Natural killer cell (primary cell): ENCODE data around the gene SLC1A7. TPM values are rescaled to one million over a fixed set of nuclear protein-coding genes. Genes with fewer than 3 reads are reported as not detected.

Experiments used
- ATAC-seq, 3 donors: fragments of 150-1000 bp in 2 of 3; fragments of 200-7000 bp in 1 of 3; cut with Tn5 transposase; 1 replicate in 1 of 3; 2 replicates in 2 of 3; pipeline ENCODE4 v1.10.0; 2021; ENCODE audit warnings: mild to moderate bottlenecking in 2 of 3, moderate library complexity in 2 of 3
- DNase-seq, 2 donors: peaks; one replicate each; pipeline versions ENCODE4 v3.0.0 to v3.0.0-alpha.2; 2013 to 2021; ENCODE audit warnings: mixed read lengths in 1 of 2
- H3K27ac ChIP-seq: one replicate; pipeline ENCODE4 v1.5.1; 2013; ENCODE audit warnings: mild to moderate bottlenecking, low read length
- H3K27me3 ChIP-seq: one replicate; pipeline ENCODE4 v1.6.1; 2013; ENCODE audit warnings: low read length; ENCODE audit not compliant: control insufficient read depth, insufficient read depth
- H3K36me3 ChIP-seq: one replicate; pipeline ENCODE4 v1.6.1; 2013; ENCODE audit warnings: low read length; ENCODE audit not compliant: control insufficient read depth, insufficient read depth
- H3K4me1 ChIP-seq: one replicate; pipeline ENCODE4 v1.6.1; 2013; ENCODE audit warnings: low read length; ENCODE audit not compliant: control insufficient read depth, insufficient read depth
- H3K4me3 ChIP-seq: one replicate; pipeline ENCODE4 v1.5.1; 2013; ENCODE audit warnings: low read length
- H3K9me3 ChIP-seq: one replicate; pipeline ENCODE4 v1.6.1; 2013; ENCODE audit warnings: low read length; ENCODE audit not compliant: control insufficient read depth, insufficient read depth
- H3K27ac Mint-ChIP-seq, 2 donors: one replicate each; pipeline ENCODE4 v1.8.0; 2022; ENCODE audit warnings: mild to moderate bottlenecking in 2 of 2, mixed read lengths in 2 of 2, moderate library complexity in 1 of 2
- H3K27me3 Mint-ChIP-seq, 2 donors: one replicate each; pipeline ENCODE4 v1.8.0; 2022; ENCODE audit warnings: low read depth in 2 of 2, mixed read lengths in 2 of 2
- H3K36me3 Mint-ChIP-seq: one replicate; pipeline ENCODE4 v1.8.0; 2022; ENCODE audit warnings: mixed read lengths
- H3K4me1 Mint-ChIP-seq, 2 donors: one replicate each; pipeline ENCODE4 v1.8.0; 2022; ENCODE audit warnings: mixed read lengths in 2 of 2
- H3K4me3 Mint-ChIP-seq: one replicate; pipeline ENCODE4 v1.8.0; 2022; ENCODE audit warnings: mild to moderate bottlenecking, moderate library complexity, mixed read lengths
- H3K9me3 Mint-ChIP-seq, 2 donors: one replicate each; pipeline ENCODE4 v1.8.0; 2022; ENCODE audit warnings: mixed read lengths in 2 of 2
- WGBS: methylation state at CpG from one replicate; pipeline ENCODE4 v1.1.7; 2013; ENCODE audit warnings: missing lambda C conversion rate; ENCODE audit not compliant: insufficient coverage; 5-methylcytosine and 5-hydroxymethylcytosine counted together
- intact Hi-C: fragments of 100-400 bp; cut with micrococcal nuclease; formaldehyde crosslinking; loops from one replicate; pipeline ENCODE4 v1.14.2; 2022
- total RNA-seq, 4 donors: library from RNA; stranded (reverse); fragments of 120-200 nt in 1 of 4; gene quantifications; one replicate each; pipeline versions ENCODE4 v1.2.3 to v1.2.4, GENCODE V29; 2013 to 2022
- TF ChIP-seq, protein P1 (sequence below): fragments of 200-600 bp; IDR thresholded peaks from one replicate; pipeline ENCODE4 v1.8.0; 2022; ENCODE audit warnings: antibody characterized with exemption

Gene SLC1A7
- total RNA-seq, 3 donors from 2014 or later (not counting 1 experiment from before 2014, with no cell fraction given) = 16.0 to 23.9 (median 20.5) TPM

DNA sequence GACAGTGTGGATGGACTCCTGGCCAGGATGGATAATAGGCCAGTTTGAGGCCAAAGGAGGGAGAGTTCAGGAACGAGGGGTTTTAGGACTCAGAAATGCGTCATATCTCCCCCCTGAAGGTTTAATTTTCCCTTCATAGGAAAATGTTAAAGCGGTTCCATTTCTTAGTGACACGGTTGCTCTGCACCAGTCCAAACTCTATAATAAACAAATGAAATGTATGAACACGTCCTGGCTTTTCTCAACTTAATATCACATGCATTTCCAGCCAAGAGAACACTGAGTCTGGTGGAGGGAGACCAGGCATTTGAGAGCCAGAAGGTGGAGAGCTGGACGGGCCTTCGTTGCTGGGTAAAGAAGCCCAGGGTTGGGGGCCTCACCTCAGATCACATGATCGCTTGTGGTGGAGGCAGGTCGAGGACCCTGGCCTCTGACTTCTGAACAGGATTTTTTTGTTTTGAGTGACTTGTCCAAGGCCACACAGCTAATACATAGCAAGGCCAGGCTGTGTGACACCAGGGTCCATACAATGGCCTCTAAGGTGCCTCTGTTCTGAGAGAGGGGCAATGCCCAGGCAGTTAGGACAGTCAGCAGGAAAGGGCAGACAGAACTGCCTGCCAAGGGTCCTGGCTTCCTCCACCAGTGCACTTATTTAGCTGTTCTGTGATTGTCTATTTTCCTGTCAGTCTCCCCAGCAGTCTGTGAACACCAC is 11.4 kb downstream of the SLC1A7 start:
- H3K27me3 ChIP-seq = no peaks in the 10 kb centered on the region
- intact Hi-C loops = no loop called here
- H3K4me3 ChIP-seq = no peak overlapping the region
- no peaks in the 10 kb centered on the region for H3K36me3 ChIP-seq
- peaks cover 93% of the 10 kb centered on the region for H3K4me1 ChIP-seq
- Mint-ChIP-seq H3K9me3 (no peaks in the 10 kb centered on the region), H3K36me3 (no peaks in the 10 kb centered on the region), H3K4me3 (no peak overlapping the region), H3K27me3 (peaks cover 0 to 2% of the 10 kb centered on the region in 2 donors), H3K4me1 (peaks cover 42 to 64% of the 10 kb centered on the region in 2 donors), H3K27ac (peak overlapping the region; percentile 83 to 84)
- no peak for DNase-seq
- TF ChIP-seq, protein P1, sequence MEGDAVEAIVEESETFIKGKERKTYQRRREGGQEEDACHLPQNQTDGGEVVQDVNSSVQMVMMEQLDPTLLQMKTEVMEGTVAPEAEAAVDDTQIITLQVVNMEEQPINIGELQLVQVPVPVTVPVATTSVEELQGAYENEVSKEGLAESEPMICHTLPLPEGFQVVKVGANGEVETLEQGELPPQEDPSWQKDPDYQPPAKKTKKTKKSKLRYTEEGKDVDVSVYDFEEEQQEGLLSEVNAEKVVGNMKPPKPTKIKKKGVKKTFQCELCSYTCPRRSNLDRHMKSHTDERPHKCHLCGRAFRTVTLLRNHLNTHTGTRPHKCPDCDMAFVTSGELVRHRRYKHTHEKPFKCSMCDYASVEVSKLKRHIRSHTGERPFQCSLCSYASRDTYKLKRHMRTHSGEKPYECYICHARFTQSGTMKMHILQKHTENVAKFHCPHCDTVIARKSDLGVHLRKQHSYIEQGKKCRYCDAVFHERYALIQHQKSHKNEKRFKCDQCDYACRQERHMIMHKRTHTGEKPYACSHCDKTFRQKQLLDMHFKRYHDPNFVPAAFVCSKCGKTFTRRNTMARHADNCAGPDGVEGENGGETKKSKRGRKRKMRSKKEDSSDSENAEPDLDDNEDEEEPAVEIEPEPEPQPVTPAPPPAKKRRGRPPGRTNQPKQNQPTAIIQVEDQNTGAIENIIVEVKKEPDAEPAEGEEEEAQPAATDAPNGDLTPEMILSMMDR = no peak
- no peaks in the 10 kb centered on the region for H3K9me3 ChIP-seq
- ATAC-seq = no peak
- WGBS = 86% methylated on average over 8 of the region's 9 CpGs
- no peak overlapping the region for H3K27ac ChIP-seq

DNA sequence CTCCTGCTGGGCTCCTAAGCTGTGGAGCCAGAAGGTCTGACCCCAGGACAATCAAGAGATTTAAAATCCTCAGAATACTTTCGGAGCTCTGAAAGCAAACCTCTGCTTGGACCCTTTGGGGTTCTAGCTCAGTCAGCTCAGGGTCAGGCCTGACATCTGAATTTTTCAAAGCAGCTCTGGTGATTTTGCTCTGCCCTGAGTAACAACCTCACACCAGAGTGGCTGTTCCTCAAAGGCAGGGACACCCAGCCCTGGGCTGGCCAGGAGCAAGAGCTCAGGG is 11.9 kb downstream of the SLC1A7 start:
- no peak overlapping the region for H3K4me3 ChIP-seq
- no peaks in the 10 kb centered on the region for H3K27me3 ChIP-seq
- no peak overlapping the region for H3K27ac ChIP-seq
- H3K36me3 Mint-ChIP-seq = no peaks in the 10 kb centered on the region
- H3K9me3 ChIP-seq = no peaks in the 10 kb centered on the region
- H3K36me3 ChIP-seq = no peaks in the 10 kb centered on the region
- peaks cover 95% of the 10 kb centered on the region for H3K4me1 ChIP-seq
- no peak overlapping the region for H3K4me3 Mint-ChIP-seq
- 94% methylated on average over 1 of the region's 1 CpG for WGBS
- TF ChIP-seq, protein P1 = no peak
- H3K4me1 Mint-ChIP-seq = peaks cover 46 to 67% of the 10 kb centered on the region in 2 donors
- ATAC-seq (no peak), DNase-seq (no peak)
- intact Hi-C loops = no loop called here
- H3K27me3 Mint-ChIP-seq = peaks cover 0 to 2% of the 10 kb centered on the region in 2 donors
- H3K9me3 Mint-ChIP-seq = no peaks in the 10 kb centered on the region
- peak overlapping the region; percentile 83 to 84 for H3K27ac Mint-ChIP-seq

DNA sequence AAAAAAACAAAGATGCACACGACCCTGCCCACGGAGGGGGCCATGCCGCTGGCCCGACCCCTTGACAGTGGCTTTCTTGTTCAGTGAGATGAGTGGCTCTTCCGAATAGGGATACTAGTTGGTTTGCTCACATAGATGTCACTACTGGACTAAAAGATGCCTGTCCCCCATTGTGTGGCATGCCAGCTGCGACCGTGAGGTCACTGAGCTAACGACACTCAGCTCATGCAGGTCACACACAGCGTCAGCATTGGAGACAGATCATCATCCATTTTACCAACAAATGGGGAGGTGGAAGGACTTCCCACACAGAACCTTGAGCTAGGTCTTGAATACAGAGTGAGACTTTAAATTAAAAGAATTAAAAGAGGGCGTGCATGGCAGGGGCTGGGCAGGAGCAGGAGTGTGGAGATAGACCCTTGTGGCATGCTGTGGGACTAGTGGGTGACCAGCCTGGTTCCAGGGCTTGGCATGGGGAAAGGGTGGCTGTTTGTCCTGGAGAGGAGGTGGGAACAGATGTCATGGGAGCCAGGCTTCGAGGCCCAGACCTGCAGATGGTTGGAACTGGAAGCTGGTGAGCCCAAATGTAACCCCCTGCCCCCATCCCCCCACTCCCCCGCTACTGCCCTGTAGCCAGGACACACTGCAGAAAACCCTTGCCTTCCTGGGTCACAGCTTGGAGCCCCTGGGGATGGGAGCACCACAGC is 12.4 kb downstream of the SLC1A7 start:
- Histone ChIP-seq H3K27ac (no peak overlapping the region), H3K9me3 (no peaks in the 10 kb centered on the region), H3K36me3 (no peaks in the 10 kb centered on the region), H3K27me3 (no peaks in the 10 kb centered on the region), H3K4me3 (no peak overlapping the region), H3K4me1 (peaks cover 94% of the 10 kb centered on the region)
- H3K4me3 Mint-ChIP-seq = peak overlapping the region; percentile 60
- TF ChIP-seq, protein P1 = no peak
- H3K9me3 Mint-ChIP-seq = no peaks in the 10 kb centered on the region
- DNase-seq (no peak), ATAC-seq (peak in 2 of 3 donors; percentile 31 to 40)
- peak overlapping the region; percentile 83 to 84 for H3K27ac Mint-ChIP-seq
- 83% methylated on average over 11 of the region's 12 CpGs for WGBS
- intact Hi-C loops = no loop called here
- no peaks in the 10 kb centered on the region for H3K36me3 Mint-ChIP-seq
- H3K4me1 Mint-ChIP-seq = peaks cover 44 to 68% of the 10 kb centered on the region in 2 donors
- H3K27me3 Mint-ChIP-seq = peaks cover 0 to 2% of the 10 kb centered on the region in 2 donors
